Measurements from ENCODE around the gene EBNA1BP2. TPM values are rescaled to one million over a fixed set of nuclear protein-coding genes. Genes with fewer than 3 reads are reported as not detected.

The EBNA1BP2 gene
- total RNA-seq (10 to 100 TPM; 20.1 to 46.2 (median 44.5) TPM), polyA plus RNA-seq (100 to 1,000 TPM in 2 of 3 donors, 10 to 100 TPM in 1; 74.2 to 153 (median 141) TPM)
- long read RNA-seq, donor 1, transcript EBNA1BP2-201 (9 exons, 1,322 nt) = major isoform, 28 of 29 reads
- long read RNA-seq, donor 1, partial matches to known transcripts = 1 of 29 reads
- long read RNA-seq, donor 1, other reads (novel, unspliced or antisense) = 0 of 29 reads
- long read RNA-seq, donor 2, transcript EBNA1BP2-201 (9 exons, 1,322 nt) = major isoform, 76 of 80 reads
- long read RNA-seq, donor 2, partial matches to known transcripts = 0 of 80 reads
- long read RNA-seq, donor 2, other reads (novel, unspliced or antisense) = 4 of 80 reads

DNA sequence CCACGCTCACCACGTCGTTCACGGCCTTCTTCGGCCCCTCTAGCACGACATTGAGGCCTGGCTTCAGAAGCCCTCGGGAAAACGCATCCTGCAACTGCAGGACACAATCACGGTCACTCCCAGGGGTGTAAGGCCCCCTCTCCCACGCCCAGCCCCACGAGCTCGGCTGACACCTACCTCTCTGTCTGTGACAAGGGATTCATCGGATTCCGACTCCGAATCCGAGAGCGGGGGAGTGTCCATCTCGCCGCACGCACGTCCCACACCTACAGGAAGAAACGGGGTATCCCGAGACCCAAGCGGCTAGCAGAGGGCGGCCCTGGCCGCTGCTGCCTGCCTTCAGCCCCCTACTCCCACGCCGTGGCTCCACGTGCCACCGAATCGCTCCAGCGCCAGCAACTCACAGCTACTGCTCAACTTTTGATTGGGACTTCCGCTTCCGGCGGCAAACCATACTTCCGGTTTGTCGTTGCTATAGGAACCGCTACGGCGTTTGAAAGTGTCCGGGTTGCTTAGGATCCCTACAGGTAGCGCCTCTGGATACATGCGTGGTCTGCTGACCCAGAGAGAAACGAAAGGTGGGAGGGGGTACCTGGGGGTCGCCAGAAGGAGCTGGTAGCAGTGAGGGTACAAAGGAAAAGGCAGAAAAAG, at the start of gene EBNA1BP2, which contains the start of gene CFAP57:
Gene EBNA1BP2, minus strand, starts transcription at position 415 of the 651 bp plus-strand sequence. Its CDS starts 172 bp downstream, at position 243.
Gene CFAP57, plus strand, starts transcription at position 455 of the 651 bp plus-strand sequence. CDS start 424 bp downstream, outside the sequence.
- Histone ChIP-seq H3K4me1 (peaks cover 9% of the 10 kb centered on the region), H3K9me3 (no peaks in the 10 kb centered on the region), H3K4me3 (peak within 1 kb of the TSS; percentile 95), H3K27me3 (ENCODE audit: insufficient read depth in 3 of 3, low read length in 2 of 3) (peaks cover 0 to 9% (median 0%) of the 10 kb centered on the region in 3 donors), H3K27ac (peak within 1 kb of the TSS; percentile 76), H3K36me3 (ENCODE audit: insufficient read depth in 1 of 2, low read depth in 1 of 2) (peaks cover 11 to 43% of the 10 kb centered on the region in 2 donors)
- intact Hi-C loops (cut with DNase I) = no loop called here
- peak; percentile 93 to 98 (median 94) for ATAC-seq
- peak; percentile 87 to 93 for DNase-seq
- 0 to 1% (median 0%) methylated on average over 42 to 45 of the region's 45 CpGs for WGBS, 3 donors
- no peak for TF ChIP-seq CTCF (IDR thresholded peaks at IDR 0.05)

DNA sequence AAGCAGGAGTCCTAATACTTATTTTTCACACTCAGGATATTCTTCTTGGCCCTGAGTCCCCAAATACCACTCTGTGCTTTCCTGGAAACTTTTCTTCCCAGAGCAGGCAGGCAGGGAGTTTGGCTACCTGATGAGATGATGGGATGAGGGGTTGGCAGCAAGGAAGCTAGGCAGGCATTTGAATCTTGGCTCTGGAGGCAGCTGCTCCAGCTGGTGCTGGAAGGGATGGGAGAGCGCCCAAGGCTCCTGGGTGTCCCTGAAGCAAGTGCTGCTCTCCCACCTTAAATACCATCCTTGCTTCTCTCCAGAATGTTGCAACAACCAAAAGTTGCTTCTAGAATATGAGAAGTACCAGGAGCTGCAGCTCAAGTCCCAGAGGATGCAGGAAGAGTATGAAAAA, 49.7 kb upstream of the EBNA1BP2 start:
- Histone ChIP-seq H3K36me3 (ENCODE audit: insufficient read depth in 1 of 2, low read depth in 1 of 2) (no peaks in the 10 kb centered on the region), H3K9me3 (no peaks in the 10 kb centered on the region), H3K4me1 (no peaks in the 10 kb centered on the region), H3K27me3 (ENCODE audit: insufficient read depth in 3 of 3, low read length in 2 of 3) (no peaks in the 10 kb centered on the region), H3K27ac (no peak overlapping the region), H3K4me3 (no peak overlapping the region)
- TF ChIP-seq CTCF (IDR thresholded peaks at IDR 0.05) = no peak
- intact Hi-C loops (cut with DNase I) = loop anchor here in 1 of 2 donors (10.0 kb wide), 1 partner anchor 163 kb away; the partner anchor contains the start of genes MED8 and SZT2
- ATAC-seq = no peak
- 82 to 88% (median 84%) methylated on average over 1 of the region's 1 CpG for WGBS, 3 donors
- no peak for DNase-seq

GRCh38 chr1:43220905-43221778, 49.1 kb upstream of the EBNA1BP2 start:
- no peaks in the 10 kb centered on the region for H3K36me3 ChIP-seq (ENCODE audit: insufficient read depth in 1 of 2, low read depth in 1 of 2)

More at GRCh38 chr1:43220905-43221778, 49.1 kb upstream of the EBNA1BP2 start:
- H3K27me3 ChIP-seq (ENCODE audit: insufficient read depth in 3 of 3, low read length in 2 of 3) = no peaks in the 10 kb centered on the region
- DNase-seq (no peak), ATAC-seq (no peak)
- H3K27ac ChIP-seq = no peak overlapping the region
- TF ChIP-seq CTCF (IDR thresholded peaks at IDR 0.05) = no peak
- intact Hi-C loops (cut with DNase I) = loop anchor here in 1 of 2 donors (10.0 kb wide), 1 partner anchor 164 kb away; the partner anchor contains the start of genes MED8 and SZT2
- H3K9me3 ChIP-seq = no peaks in the 10 kb centered on the region
- 58 to 64% (median 63%) methylated on average over 7 of the region's 7 CpGs for WGBS, 3 donors
- H3K4me1 ChIP-seq = no peaks in the 10 kb centered on the region
- H3K4me3 ChIP-seq = no peak overlapping the region

Data from psoas muscle (tissue), 8 donors.